Measurements from ENCODE around the gene GPRC5A. TPM values are rescaled to one million over a fixed set of nuclear protein-coding genes. Genes with fewer than 3 reads are reported as not detected.

GPRC5A gene
- polyA plus RNA-seq, 1 experiment: 118 TPM

DNA sequence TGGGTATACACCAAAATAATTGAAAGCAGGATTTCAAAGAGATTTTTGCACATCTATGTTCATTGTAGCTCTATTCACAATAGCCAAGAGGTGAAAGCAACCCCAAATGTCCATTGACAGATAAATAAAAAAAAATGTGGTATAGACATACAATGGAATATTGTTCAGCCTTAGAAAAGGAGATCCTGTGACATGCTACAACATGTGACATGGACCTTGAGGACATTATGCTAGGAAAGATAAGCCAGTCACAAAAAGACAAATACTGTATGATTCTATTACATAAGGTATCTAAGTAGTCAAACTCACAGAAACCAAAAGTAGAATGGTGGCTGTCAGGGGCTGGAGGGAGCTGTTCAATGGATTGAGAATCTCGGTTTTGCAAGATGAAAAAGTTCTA lies 48.5 kb downstream of the GPRC5A start:
- Histone ChIP-seq H3K27me3 (ENCODE audit: control insufficient read depth, insufficient read depth, low read length) (no peaks in the 10 kb centered on the region), H3K4me3 (ENCODE audit: low read depth, low read length) (no peak overlapping the region), H3K9me3 (ENCODE audit: control insufficient read depth, insufficient read depth, low read length) (no peaks in the 10 kb centered on the region), H3K27ac (ENCODE audit: low read depth, low read length) (no peak overlapping the region)
- DNase-seq (ENCODE audit: low read depth, low spot score): no peak
- CTCF ChIA-PET: interaction anchor here (0.6 to 0.8 kb wide), 2 partner anchors 23 to 158 kb away, joined by 3 to 4 read pairs; no protein-coding TSS in a partner anchor
- POLR2A ChIA-PET: interaction anchor here (0.6 kb wide), 1 partner anchor 13 kb away, joined by 8 read pairs; no protein-coding TSS in a partner anchor
- TF ChIP-seq, protein P1, sequence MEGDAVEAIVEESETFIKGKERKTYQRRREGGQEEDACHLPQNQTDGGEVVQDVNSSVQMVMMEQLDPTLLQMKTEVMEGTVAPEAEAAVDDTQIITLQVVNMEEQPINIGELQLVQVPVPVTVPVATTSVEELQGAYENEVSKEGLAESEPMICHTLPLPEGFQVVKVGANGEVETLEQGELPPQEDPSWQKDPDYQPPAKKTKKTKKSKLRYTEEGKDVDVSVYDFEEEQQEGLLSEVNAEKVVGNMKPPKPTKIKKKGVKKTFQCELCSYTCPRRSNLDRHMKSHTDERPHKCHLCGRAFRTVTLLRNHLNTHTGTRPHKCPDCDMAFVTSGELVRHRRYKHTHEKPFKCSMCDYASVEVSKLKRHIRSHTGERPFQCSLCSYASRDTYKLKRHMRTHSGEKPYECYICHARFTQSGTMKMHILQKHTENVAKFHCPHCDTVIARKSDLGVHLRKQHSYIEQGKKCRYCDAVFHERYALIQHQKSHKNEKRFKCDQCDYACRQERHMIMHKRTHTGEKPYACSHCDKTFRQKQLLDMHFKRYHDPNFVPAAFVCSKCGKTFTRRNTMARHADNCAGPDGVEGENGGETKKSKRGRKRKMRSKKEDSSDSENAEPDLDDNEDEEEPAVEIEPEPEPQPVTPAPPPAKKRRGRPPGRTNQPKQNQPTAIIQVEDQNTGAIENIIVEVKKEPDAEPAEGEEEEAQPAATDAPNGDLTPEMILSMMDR (IDR thresholded peaks at IDR 0.05; ENCODE audit: low read depth, low read length): no peak

GRCh38 chr12:12941450-12942350 lies 50.3 kb downstream of the GPRC5A start:
- CTCF ChIA-PET: interaction anchor here (0.8 to 1.3 kb wide), 3 partner anchors 25 to 1244 kb away, joined by 3 read pairs; no protein-coding TSS in a partner anchor
- H3K27me3 ChIP-seq (ENCODE audit: control insufficient read depth, insufficient read depth, low read length): no peaks in the 10 kb centered on the region
- no peak for DNase-seq (ENCODE audit: low read depth, low spot score)
- TF ChIP-seq, protein P1 (IDR thresholded peaks at IDR 0.05; ENCODE audit: low read depth, low read length): no peak
- H3K4me3 ChIP-seq (ENCODE audit: low read depth, low read length): no peak overlapping the region
- H3K27ac ChIP-seq (ENCODE audit: low read depth, low read length): no peak overlapping the region
- H3K9me3 ChIP-seq (ENCODE audit: control insufficient read depth, insufficient read depth, low read length): no peaks in the 10 kb centered on the region
- POLR2A ChIA-PET: no interaction called here

GRCh38 chr12:12943586-12944260 lies 52.4 kb downstream of the GPRC5A start:
- H3K4me3 ChIP-seq (ENCODE audit: low read depth, low read length): no peak overlapping the region
- POLR2A ChIA-PET: no interaction called here
- CTCF ChIA-PET: interaction anchor here (0.7 kb wide), 1 partner anchor 323 kb away, joined by 3 read pairs; no protein-coding TSS in a partner anchor
- no peaks in the 10 kb centered on the region for H3K9me3 ChIP-seq (ENCODE audit: control insufficient read depth, insufficient read depth, low read length)
- no peaks in the 10 kb centered on the region for H3K27me3 ChIP-seq (ENCODE audit: control insufficient read depth, insufficient read depth, low read length)
- TF ChIP-seq, protein P1 (IDR thresholded peaks at IDR 0.05; ENCODE audit: low read depth, low read length): no peak
- DNase-seq (ENCODE audit: low read depth, low spot score): no peak
- H3K27ac ChIP-seq (ENCODE audit: low read depth, low read length): no peak overlapping the region

DNA sequence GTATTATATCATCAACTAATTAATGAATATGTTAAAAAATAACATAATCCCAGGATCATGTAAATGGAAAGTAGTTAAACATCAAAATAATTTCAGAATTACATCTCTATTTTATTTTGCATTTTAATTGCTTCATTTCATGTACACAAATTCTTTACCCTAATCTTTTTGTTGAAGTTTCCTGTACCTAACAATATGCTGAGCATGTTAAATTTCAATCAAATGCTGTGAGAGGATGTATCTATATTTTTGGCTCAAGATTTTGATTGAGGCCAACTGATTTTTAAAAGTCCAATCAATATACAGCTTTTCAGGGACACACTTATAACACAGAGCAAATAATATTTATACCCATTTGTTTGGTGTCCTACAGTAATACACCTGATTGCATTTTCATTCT lies 54.2 kb downstream of the GPRC5A start:
- ChIA-PET POLR2A (no interaction called here), CTCF (interaction anchor here (0.5 to 1.0 kb wide), 2 partner anchors 30 to 47 kb away, joined by 3 read pairs; no protein-coding TSS in a partner anchor)
- Histone ChIP-seq H3K4me3 (ENCODE audit: low read depth, low read length) (no peak overlapping the region), H3K9me3 (ENCODE audit: control insufficient read depth, insufficient read depth, low read length) (no peaks in the 10 kb centered on the region), H3K27ac (ENCODE audit: low read depth, low read length) (no peak overlapping the region), H3K27me3 (ENCODE audit: control insufficient read depth, insufficient read depth, low read length) (no peaks in the 10 kb centered on the region)
- DNase-seq (ENCODE audit: low read depth, low spot score): no peak
- TF ChIP-seq, protein P1 (IDR thresholded peaks at IDR 0.05; ENCODE audit: low read depth, low read length): no peak
